HG03095 (cell line): Measurements from ENCODE around the gene RNF123.

Experiments used
- ATAC-seq: cut with Tn5 transposase; IDR thresholded peaks from one replicate; pipeline ENCODE4 v1.9.1; 2021; ENCODE audit warnings: moderate library complexity; ENCODE audit not compliant: unreplicated experiment

Gene RNF123

GRCh38 chr3:49717211-49717958 lies 28.0 kb downstream of the RNF123 start:
- ATAC-seq = no peak

DNA sequence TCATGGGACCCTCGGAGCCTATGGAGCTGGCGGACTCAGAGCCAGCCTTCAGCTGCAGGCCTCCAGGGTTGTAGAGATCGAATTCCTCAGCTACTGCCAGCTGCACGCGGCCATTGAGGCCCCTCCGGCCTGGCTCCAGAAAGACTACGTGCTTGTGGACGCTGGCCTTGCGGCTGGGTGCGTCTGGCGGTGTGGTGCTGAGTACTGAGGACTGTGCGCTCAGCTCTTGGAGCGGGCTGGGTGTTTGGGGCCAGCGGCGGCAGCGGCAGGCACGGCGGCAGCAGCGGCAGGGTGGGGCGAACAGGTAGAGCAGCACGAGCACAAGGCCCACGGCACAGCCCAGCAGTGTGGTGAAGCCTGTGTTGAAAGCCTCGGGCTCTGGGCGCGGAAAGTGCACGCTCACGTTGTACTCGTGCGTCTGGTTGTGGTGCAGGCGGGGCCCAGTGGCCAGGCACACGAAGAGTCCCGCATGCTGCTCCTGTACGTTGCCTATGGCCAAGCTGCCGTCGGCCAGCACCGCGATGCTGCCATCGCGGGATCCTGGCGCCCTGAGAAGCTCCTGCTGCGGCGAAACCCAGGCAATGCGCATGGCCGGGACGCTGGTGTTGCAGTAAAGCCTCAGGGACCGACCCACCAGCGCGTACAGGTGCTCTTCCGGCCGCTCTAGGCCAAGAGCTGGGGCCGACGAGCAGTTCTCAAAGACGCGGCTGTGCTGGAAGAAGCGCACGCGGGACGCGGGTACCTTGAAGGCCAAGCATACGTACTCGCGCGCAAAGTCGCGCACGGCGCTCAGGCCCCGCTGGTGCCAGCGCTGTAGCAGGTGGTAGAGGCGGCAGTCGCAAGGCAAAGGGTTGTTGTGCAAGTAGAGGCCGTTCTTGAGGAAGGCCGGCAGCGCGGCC lies 28.9 kb downstream of the RNF123 start:
- ATAC-seq = no peak

DNA sequence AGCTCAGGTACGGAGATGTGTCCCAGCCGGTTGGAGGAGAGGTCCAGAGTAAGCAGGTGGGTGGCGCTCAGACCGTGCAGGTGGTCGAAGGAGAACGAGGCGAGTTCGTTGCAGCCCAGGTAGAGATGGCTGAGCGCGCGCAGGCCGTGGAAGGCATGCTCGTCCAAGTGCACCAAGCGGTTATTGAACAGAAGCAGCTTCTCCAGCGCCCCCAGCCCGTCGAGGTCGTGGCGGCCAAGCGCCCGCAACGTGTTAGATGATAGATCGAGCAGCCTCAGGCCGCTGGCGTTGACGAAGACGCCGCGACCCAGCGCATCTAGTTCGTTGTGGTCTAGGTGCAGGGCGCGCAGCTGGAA lies 29.5 kb downstream of the RNF123 start:
- ATAC-seq = no peak

GRCh38 chr3:49719214-49719884 lies 30.0 kb downstream of the RNF123 start, which contains the start of gene AMIGO3:
TSS of gene AMIGO3 (minus strand) at chr3:49719684. CDS start at chr3:49719465, 219 bp downstream.
- ATAC-seq = peak; percentile 41

- no peak for ATAC-seq
Measured at GRCh38 chr3:49720855-49721595, 31.7 kb downstream of the RNF123 start.

DNA sequence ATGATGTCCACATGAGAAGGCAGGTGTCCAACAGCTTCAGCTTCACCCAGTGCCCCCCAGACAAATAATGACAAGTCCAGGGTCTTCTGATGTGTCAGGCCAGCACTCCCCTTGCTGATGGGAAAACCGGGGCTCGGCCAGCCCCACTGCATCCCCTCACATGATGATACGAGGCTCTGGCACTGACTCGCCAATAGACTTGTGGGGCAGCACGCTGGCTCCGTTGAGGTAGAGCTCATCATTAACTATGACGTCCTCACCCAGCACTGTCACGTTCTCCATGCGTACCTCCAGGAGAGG lies 32.2 kb downstream of the RNF123 start:
- no peak for ATAC-seq

DNA sequence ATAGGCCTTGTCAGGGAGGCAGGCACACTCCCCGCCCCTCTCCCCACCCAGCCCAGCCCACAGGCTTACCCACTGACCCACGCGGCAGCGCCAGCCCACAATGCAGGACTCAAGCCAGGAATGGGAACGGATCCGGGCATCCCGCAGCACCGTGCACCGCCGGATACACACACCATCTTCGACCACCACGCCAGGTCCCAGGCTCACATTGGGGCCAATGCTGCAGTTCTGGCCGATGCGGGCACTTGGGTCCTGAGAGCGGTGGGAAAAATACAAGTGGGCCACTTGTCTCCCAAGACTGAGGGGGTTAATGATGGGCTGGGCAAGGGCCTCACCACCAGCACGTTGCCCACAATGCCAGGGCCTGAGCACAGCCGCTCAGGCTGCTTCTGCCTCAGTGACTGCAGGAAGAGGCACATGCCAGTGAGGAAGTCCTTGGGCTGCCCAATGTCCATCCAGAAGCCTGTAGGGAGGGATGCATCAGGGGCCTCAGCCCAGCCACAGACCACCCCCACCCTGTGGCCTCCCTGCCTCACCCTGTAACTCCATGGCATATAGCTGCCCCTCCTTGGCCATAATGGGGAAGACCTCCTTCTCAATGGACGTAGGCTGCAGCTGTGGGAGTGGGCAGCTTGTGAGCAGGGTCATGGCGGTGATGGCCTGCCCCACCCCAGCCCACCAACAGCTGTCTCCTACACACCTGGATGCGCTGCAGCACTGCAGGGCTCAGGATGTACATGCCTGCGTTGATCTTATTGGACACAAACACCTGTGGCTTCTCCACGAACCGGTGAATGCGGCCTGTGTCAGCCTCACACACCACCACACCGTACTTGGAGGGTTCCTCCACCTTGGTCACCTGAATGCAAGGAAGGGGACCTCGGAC lies 32.8 kb downstream of the RNF123 start:
- ATAC-seq = no peak

DNA sequence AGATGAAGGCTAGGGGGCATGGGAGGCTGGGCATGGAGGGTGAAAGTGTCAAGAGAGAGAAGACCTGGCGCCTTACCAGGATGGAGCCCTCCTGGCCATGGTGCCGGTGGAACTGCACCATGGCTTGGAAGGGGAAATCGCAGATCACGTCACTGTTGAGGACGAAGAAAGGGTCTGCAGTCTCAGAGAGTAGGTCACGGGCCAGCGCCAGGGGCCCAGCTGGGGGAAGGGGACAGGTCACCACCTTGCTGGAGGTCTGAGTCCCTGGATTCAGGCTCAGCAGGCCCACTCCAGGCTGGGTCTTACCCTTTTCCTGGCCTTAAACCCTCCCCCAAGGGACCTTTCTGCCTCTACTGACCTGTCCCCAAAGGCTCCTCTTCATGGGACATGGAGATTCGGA lies 33.5 kb downstream of the RNF123 start:
- ATAC-seq = no peak

DNA sequence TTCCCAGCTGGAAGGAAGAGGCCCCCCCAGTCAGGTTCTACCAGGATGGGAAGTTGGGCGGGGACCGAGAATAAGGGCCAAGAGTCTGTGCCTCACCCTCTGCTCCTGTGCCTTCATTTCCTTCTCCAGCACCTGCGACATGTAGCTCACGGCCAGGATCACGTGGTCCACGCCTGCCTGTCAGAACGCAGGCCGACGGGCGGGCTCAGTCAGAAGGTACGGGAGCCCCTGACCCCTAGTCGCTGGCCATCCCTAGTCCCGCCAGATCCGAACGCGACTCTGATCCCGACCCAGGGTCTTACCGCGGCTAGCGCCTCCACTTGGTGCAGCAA lies 33.9 kb downstream of the RNF123 start:
- no peak for ATAC-seq

DNA sequence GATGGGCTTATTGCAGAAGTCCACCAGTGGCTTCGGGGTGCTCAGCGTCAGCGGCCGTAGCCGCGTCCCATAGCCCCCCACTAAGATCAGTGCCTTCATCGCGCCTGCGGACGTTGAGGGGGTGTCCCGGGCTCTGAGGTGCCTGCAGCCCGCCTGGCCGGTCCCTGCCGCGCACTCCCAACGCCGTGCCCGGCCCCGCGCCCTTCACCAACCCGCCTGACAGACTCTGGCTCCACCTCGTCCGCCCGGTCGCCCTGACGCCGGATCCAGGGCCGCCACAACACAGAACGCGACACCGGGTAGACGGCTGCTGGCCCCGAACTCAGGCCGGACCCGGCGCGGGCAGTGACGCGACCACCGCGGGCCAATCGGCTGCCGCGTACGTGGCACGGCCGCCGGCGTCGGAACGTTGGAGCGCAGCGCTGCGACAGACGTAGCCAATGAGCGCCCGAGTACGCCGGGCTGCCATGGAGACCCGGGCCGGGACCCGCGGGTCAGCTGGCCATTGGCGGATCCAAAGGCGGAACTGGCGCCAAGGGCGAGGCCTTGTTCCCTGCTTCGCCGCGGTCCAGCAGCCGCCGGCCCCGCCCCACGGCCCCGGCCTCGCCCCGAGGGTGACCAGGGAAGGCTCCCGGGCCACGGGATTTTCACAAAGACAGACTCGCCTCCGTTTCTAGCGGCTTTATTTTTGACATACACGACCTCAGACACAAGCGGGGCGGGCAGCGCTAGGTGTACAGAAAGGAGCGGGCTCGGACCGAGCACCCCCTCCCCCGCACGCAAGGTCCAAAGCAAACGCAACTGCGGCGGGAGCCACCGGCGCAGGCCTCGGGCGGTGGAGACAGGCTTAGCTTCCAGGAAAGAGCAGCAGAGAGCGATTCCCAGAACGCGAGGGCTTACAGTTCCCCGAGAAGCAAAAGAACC lies 34.5 kb downstream of the RNF123 start, which contains the start of gene GMPPB:
Gene GMPPB (minus strand): TSS at position 324 of the 924 bp plus-strand sequence. CDS start 225 bp downstream, at position 99.
- ATAC-seq = peak; percentile 68

GRCh38 chr3:49724586-49724985 lies 35.2 kb downstream of the RNF123 start:
- no peak for ATAC-seq

DNA sequence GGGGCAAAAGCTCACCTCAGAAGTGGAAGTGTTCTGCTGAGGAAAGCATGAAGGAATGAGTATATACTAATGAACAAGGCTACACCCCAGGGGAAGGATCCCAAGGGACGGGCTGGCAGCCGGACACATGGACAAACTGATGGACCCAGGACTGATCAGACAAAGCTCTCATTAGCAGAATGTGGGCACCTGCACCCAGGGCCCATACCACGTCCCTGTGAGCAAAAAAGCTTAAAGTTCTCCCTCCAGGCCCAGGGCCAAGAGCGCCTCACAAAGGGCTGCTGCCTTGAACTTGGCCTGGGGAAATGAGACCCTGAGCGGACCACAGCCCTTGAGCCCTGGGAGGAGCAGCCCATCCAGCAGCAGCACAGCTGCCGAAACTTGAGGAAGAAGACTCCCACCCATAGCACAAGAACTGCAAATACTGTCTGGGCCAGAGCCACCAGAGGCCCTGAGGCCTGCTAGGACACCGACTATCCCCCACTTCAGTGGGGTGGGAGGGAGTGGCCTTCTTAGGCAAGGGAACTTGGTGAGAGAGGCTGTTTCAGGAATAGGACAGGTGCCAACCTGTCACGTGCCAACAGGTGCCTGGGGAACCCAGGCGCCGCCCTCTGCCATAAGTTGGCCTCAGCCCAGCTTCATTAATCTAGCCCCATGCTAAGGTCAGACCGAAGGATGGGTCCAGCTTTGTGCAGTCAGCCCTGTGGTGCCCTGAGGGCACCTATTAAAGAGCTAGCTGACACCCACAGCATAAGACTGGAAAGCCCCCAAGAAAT lies 36.7 kb downstream of the RNF123 start:
- ATAC-seq = no peak

DNA sequence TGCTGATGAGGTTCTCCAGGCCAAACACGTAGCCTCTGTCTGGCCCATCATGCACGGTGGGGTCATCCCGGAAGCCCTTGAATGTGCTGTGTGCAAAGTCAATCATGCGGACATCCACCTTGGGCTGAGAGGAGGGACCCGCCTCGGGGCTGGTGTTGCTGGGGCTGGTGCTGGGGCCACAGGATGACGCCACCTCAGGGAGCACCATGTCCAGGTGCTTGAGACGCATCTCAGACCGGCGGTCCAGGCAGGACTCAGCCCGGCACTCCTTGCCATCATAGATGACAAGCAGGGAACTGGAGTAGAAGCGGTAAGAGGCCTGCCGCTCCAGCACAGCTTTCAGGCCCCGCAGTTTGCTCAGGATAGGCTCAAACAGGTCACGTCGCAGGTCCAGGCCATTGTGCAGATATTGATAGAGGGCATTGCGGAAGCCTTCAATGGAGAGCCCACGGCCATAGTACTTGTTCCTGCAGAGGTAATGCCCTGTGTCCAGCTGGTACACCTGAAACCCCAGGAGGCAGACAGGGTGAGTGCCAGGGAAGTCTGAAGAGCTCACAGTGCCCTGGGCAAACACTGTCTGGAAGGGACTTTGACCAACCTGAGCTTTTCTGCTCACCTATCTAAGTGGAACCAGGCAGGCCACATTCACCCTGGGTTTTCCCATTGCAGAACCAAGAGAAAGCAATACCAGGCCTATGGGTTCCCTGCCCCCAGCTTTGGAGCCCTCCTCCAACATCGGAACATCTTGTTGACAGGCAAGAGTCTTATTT lies 38.0 kb downstream of the RNF123 start:
- no peak for ATAC-seq

DNA sequence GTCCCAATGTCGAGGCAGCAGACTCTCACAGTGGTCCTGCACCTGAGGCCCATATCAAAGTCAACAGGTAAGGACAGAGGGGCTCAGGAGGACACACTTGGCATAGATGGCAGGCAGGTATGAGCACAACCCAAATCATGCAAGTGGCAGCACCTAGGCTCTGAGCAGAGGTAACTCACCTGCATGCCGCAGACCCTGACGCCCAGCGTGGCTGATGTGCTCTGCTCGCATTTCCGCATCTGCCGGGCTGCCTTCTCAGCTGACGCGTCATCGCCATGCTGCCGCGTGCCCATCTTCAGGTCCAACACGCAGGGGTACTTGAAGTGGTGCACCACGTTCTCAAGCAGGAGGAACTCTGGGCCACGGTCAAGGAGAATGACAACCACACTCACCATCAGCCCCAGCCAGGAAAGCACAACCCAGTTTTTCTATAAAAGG lies 38.6 kb downstream of the RNF123 start:
- ATAC-seq = no peak

- no peak for ATAC-seq
Measured at GRCh38 chr3:49729966-49730609, 40.7 kb downstream of the RNF123 start.

GRCh38 chr3:49732597-49732996 lies 43.2 kb downstream of the RNF123 start:
- ATAC-seq = no peak

GRCh38 chr3:49733551-49733950 lies 44.2 kb downstream of the RNF123 start:
- ATAC-seq = no peak
